Liver (tissue), 3 donors: ENCODE results near the gene XRN1.

Source experiments
- CTCF ChIP-seq: fragments of 150-350 bp; IDR thresholded peaks from 2 replicates; pipeline ENCODE4 v1.5.1; 2017; ENCODE audit warnings: improper control_type of control experiment, low read depth, low read length; ENCODE audit not compliant: missing input control
- FOXA2 ChIP-seq: IDR thresholded peaks from 2 replicates; pipeline ENCODE4 v1.6.1; 2016; ENCODE audit warnings: antibody characterized with exemption
- GABPA ChIP-seq, 2 donors: IDR thresholded peaks in 1 of 2; conservative IDR thresholded peaks in 1 of 2; 2 replicates each; pipeline ENCODE4 v1.6.1; 2016; ENCODE audit warnings: antibody characterized with exemption in 2 of 2, mild to moderate bottlenecking in 1 of 2, moderate library complexity in 1 of 2
- HNF4A ChIP-seq, 2 donors: conservative IDR thresholded peaks; 2 replicates each; pipeline ENCODE4 v1.6.1; 2016; ENCODE audit warnings: antibody characterized with exemption in 2 of 2, mild to moderate bottlenecking in 2 of 2
- HNF4G ChIP-seq: IDR thresholded peaks from 2 replicates; pipeline ENCODE4 v1.6.1; 2016; ENCODE audit warnings: antibody characterized with exemption
- RAD21 ChIP-seq, 2 donors: IDR thresholded peaks; 2 replicates each; pipeline ENCODE4 v1.6.1; 2016; ENCODE audit warnings: antibody characterized with exemption in 2 of 2, mild to moderate bottlenecking in 2 of 2
- RXRA ChIP-seq, 2 donors: IDR thresholded peaks; 2 replicates each; pipeline ENCODE4 v1.6.1; 2017 to 2018; ENCODE audit warnings: antibody characterized with exemption in 2 of 2, mild to moderate bottlenecking in 1 of 2
- SP1 ChIP-seq: IDR thresholded peaks from 2 replicates; pipeline ENCODE4 v1.6.1; 2018; ENCODE audit warnings: antibody characterized with exemption, mild to moderate bottlenecking
- TAF1 ChIP-seq: conservative IDR thresholded peaks from 2 replicates; pipeline ENCODE4 v1.6.1; 2016; ENCODE audit warnings: antibody characterized with exemption, mild to moderate bottlenecking
- YY1 ChIP-seq: IDR thresholded peaks from 2 replicates; pipeline ENCODE4 v1.6.1; 2016; ENCODE audit warnings: antibody characterized with exemption, mild to moderate bottlenecking
- ZBTB33 ChIP-seq: IDR thresholded peaks from 2 replicates; pipeline ENCODE4 v1.6.1; 2016; ENCODE audit warnings: antibody characterized with exemption
- TF ChIP-seq, protein P1 (sequence below): IDR thresholded peaks from 2 replicates; pipeline ENCODE4 v1.6.1; 2016; ENCODE audit warnings: antibody characterized with exemption, mild to moderate bottlenecking
- TF ChIP-seq, protein P2 (sequence below): IDR thresholded peaks from 2 replicates; pipeline ENCODE4 v1.6.1; 2016; ENCODE audit warnings: antibody characterized with exemption
- donor health status: healthy.
- donor health status: healthy.

DNA sequence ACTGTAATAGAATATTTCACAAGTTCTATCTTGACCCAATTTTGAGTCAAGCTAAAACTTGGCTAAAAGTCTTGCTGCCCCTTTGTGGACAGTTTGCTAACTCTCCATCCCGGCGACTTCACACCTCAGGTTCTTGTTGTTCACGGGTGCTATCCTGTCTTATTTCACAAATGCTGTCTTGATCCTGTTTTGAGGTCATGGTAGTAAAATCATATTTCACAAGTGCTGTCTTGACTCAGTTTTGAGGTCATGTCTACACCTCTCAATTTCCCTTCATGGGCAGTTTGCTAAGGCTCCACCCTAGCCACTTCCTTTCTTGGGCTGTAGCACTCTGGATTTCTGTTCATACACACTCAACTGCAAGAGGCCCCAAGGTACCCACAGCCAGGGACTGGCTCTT, 177.4 kb downstream of the XRN1 start:
- TF ChIP-seq GABPA (IDR thresholded peaks at IDR 0.05 in 1 of 2, conservative IDR thresholded peaks at IDR 0.05 in 1 of 2) (no peak), FOXA2 (no peak), CTCF (no peak), YY1 (no peak), HNF4A (conservative IDR thresholded peaks at IDR 0.05) (no peak), TAF1 (no peak), HNF4G (no peak), RXRA (IDR thresholded peaks at IDR 0.05) (no peak), ZBTB33 (no peak), SP1 (no peak), RAD21 (IDR thresholded peaks at IDR 0.05) (peak in 1 of 2 donors; percentile 4)
- TF ChIP-seq, protein P1, sequence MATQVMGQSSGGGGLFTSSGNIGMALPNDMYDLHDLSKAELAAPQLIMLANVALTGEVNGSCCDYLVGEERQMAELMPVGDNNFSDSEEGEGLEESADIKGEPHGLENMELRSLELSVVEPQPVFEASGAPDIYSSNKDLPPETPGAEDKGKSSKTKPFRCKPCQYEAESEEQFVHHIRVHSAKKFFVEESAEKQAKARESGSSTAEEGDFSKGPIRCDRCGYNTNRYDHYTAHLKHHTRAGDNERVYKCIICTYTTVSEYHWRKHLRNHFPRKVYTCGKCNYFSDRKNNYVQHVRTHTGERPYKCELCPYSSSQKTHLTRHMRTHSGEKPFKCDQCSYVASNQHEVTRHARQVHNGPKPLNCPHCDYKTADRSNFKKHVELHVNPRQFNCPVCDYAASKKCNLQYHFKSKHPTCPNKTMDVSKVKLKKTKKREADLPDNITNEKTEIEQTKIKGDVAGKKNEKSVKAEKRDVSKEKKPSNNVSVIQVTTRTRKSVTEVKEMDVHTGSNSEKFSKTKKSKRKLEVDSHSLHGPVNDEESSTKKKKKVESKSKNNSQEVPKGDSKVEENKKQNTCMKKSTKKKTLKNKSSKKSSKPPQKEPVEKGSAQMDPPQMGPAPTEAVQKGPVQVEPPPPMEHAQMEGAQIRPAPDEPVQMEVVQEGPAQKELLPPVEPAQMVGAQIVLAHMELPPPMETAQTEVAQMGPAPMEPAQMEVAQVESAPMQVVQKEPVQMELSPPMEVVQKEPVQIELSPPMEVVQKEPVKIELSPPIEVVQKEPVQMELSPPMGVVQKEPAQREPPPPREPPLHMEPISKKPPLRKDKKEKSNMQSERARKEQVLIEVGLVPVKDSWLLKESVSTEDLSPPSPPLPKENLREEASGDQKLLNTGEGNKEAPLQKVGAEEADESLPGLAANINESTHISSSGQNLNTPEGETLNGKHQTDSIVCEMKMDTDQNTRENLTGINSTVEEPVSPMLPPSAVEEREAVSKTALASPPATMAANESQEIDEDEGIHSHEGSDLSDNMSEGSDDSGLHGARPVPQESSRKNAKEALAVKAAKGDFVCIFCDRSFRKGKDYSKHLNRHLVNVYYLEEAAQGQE = no peak
- TF ChIP-seq, protein P2, sequence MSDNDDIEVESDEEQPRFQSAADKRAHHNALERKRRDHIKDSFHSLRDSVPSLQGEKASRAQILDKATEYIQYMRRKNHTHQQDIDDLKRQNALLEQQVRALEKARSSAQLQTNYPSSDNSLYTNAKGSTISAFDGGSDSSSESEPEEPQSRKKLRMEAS = no peak
